ENCODE measurements around the gene TOMM70.

TOMM70 gene

GRCh38 chr3:100411091-100411982, 10.4 kb upstream of the TOMM70 start:
- no peak for DNase-seq

GRCh38 chr3:100407977-100408532, 7.2 kb upstream of the TOMM70 start:
- DNase-seq, result no peak

- DNase-seq, result no peak
These were observed 6.3 kb upstream of the TOMM70 start for GRCh38 chr3:100407164-100407563.

- DNase-seq, result no peak
These were observed 3.3 kb upstream of the TOMM70 start for GRCh38 chr3:100404250-100404548.

GRCh38 chr3:100403362-100404249, 2.7 kb upstream of the TOMM70 start:
- no peak for DNase-seq

GRCh38 chr3:100402891-100403290, 2.0 kb upstream of the TOMM70 start:
- DNase-seq, result no peak

GRCh38 chr3:100402256-100402655, 1.4 kb upstream of the TOMM70 start:
- DNase-seq, result no peak

GRCh38 chr3:100401674-100402041, 769 bp upstream of the TOMM70 start:
- DNase-seq, result peak; percentile 70

- peak; percentile 53 for DNase-seq
These were observed 490 bp downstream of the TOMM70 start for GRCh38 chr3:100400419-100400779.

- no peak for DNase-seq
These were observed 1.4 kb downstream of the TOMM70 start for GRCh38 chr3:100399341-100400071.

GRCh38 chr3:100396967-100397366, 3.9 kb downstream of the TOMM70 start:
- DNase-seq, result no peak

- no peak for DNase-seq
These were observed 5.0 kb downstream of the TOMM70 start for GRCh38 chr3:100395679-100396431.

- no peak for DNase-seq
These were observed 11.9 kb downstream of the TOMM70 start for GRCh38 chr3:100389025-100389424.

- no peak for DNase-seq
These were observed 14.3 kb downstream of the TOMM70 start for GRCh38 chr3:100386437-100387074.

- DNase-seq, result no peak
These were observed 16.0 kb downstream of the TOMM70 start for GRCh38 chr3:100384733-100385525.

- DNase-seq, result no peak
These were observed 24.6 kb downstream of the TOMM70 start for GRCh38 chr3:100376301-100376700.

- no peak for DNase-seq
These were observed 26.4 kb downstream of the TOMM70 start for GRCh38 chr3:100374521-100374920.

- DNase-seq, result no peak
These were observed 30.1 kb downstream of the TOMM70 start for GRCh38 chr3:100370756-100371155.

- no peak for DNase-seq
These were observed 32.4 kb downstream of the TOMM70 start for GRCh38 chr3:100368441-100368840.

- no peak for DNase-seq
These were observed 34.5 kb downstream of the TOMM70 start for GRCh38 chr3:100366424-100366823.

- no peak for DNase-seq
These were observed 36.5 kb downstream of the TOMM70 start for GRCh38 chr3:100364421-100364820.
